NCI-H1092 treated with DMSO at 0.1 percent for 48 hours (cell line): ENCODE data around the gene IL32.

Experiments
- DNase-seq: peaks from one replicate; lab custom pipeline; 2025; lab: John Stamatoyannopoulos, UW

Gene IL32

GRCh38 chr16:3115561-3115960 is 50.1 kb downstream of the IL32 start:
- DNase-seq, result no peak

DNA sequence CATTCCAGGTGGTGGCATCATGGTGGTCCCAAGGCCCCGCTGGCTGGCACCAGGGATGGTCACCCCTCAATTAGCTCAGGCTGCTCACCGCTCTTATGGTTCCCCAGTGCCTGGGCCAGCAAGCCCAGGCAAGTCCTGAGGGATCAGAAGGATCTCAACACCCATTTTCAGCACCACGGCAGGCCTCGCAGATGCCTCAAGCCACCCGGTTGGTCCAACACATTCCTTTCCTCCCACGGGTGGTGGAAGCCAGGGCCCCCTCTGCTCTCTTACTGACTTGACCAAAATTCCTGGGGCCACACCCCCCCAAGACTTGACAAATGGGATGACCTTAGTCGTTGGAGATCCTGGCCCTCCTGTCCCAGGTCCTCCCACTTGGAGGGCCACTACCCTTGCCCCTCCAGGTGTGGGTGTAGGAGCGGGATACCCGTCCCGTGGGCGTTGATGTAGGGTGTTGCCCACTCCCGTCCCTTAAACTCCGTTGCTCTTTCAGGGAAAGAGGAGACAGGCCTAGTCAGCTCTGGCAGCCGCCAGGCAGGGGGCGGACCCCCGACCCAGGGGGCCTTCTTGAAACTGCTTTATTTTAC is 52.9 kb downstream of the IL32 start:
- DNase-seq, result no peak

GRCh38 chr16:3118846-3119245 is 53.4 kb downstream of the IL32 start:
- DNase-seq, result no peak
